Keratinocyte (primary cell): ENCODE results near the gene DIS3L2. TPM values are rescaled to one million over a fixed set of nuclear protein-coding genes. Genes with fewer than 3 reads are reported as not detected.

ENCODE experiments used
- DNase-seq: peaks from one replicate; pipeline ENCODE4 v3.0.0-alpha.2; 2011; ENCODE audit warnings: low read depth, missing footprints, low spot score
- FAIRE-seq: peaks from 2 replicates; lab custom pipeline; 2011; peaks lifted over from hg19 to GRCh38; lab: Jason Lieb, UNC
- H2AFZ ChIP-seq: 2 replicates; pipeline ENCODE4 v1.6.0; 2012; ENCODE audit warnings: low read length, control low read depth, inconsistent platforms; ENCODE audit not compliant: control insufficient read depth
- H3K27ac ChIP-seq: 2 replicates; pipeline ENCODE4 v1.5.1; 2011; ENCODE audit warnings: low read length; ENCODE audit not compliant: control insufficient read depth, insufficient read depth
- H3K27me3 ChIP-seq: 3 replicates; pipeline ENCODE4 v1.6.0; 2011; ENCODE audit warnings: low read length; ENCODE audit not compliant: control insufficient read depth, insufficient read depth; ENCODE audit errors: extremely low read depth
- H3K36me3 ChIP-seq, 2 experiments: 2 replicates in 1 of 2; 3 replicates in 1 of 2; pipeline ENCODE4 v1.5.1; 2011; ENCODE audit warnings: low read length in 2 of 2, mild to moderate bottlenecking in 1 of 2; ENCODE audit not compliant: control insufficient read depth in 2 of 2, insufficient read depth in 2 of 2; ENCODE audit errors: extremely low read depth in 1 of 2
- H3K4me1 ChIP-seq: 3 replicates; pipeline ENCODE4 v1.5.1; 2011; ENCODE audit warnings: low read length; ENCODE audit not compliant: control insufficient read depth, insufficient read depth; ENCODE audit errors: extremely low read depth
- H3K4me2 ChIP-seq: 3 replicates; pipeline ENCODE4 v1.6.0; 2011; ENCODE audit warnings: low read depth, low read length; ENCODE audit not compliant: control insufficient read depth, insufficient read depth; ENCODE audit errors: extremely low read depth
- H3K4me3 ChIP-seq, 3 experiments: fragments of 200-600 bp in 1 of 3; sonication (generic) in 1 of 3; 2 replicates in 2 of 3; 3 replicates in 1 of 3; pipeline ENCODE4 v1.5.1; 2011 to 2016; ENCODE audit warnings: low read length in 3 of 3, mild to moderate bottlenecking in 3 of 3, control low read depth in 2 of 3, inconsistent platforms in 1 of 3, low read depth in 1 of 3, mixed read lengths in 1 of 3, mixed run types in 1 of 3, moderate library complexity in 1 of 3; ENCODE audit not compliant: control insufficient read depth in 2 of 3, insufficient read depth in 2 of 3; ENCODE audit errors: extremely low read depth in 1 of 3
- H3K79me2 ChIP-seq: 2 replicates; pipeline ENCODE4 v1.6.0; 2012; ENCODE audit warnings: low read length; ENCODE audit not compliant: control insufficient read depth, insufficient read depth
- H3K9ac ChIP-seq: 3 replicates; pipeline ENCODE4 v1.6.0; 2011; ENCODE audit warnings: low read length; ENCODE audit not compliant: control insufficient read depth, insufficient read depth; ENCODE audit errors: extremely low read depth
- H3K9me1 ChIP-seq: 3 replicates; pipeline ENCODE4 v1.6.0; 2011; ENCODE audit warnings: low read length; ENCODE audit not compliant: control insufficient read depth, insufficient read depth; ENCODE audit errors: extremely low read depth
- H3K9me3 ChIP-seq: 2 replicates; pipeline ENCODE4 v1.5.1; 2012; ENCODE audit warnings: low read depth, low read length; ENCODE audit not compliant: control insufficient read depth
- H4K20me1 ChIP-seq: 3 replicates; pipeline ENCODE4 v1.6.0; 2011; ENCODE audit warnings: low read length; ENCODE audit not compliant: control insufficient read depth, insufficient read depth; ENCODE audit errors: extremely low read depth
- EZH2 ChIP-seq: IDR thresholded peaks from one replicate; pipeline ENCODE4 v1.6.1; 2012; ENCODE audit warnings: inconsistent platforms, mild to moderate bottlenecking, low read length, moderate library complexity
- dilution Hi-C: fragments of 300-500 bp; cut with MboI; formaldehyde crosslinking; loops from one replicate; pipeline ENCODE4 v1.7.0; 2020; ENCODE audit warnings: low sequenced_read_pairs; ENCODE audit not compliant: extremely low pct_ligation_motif_present
- polyA plus RNA-seq, 5 experiments: library from polyadenylated mRNA; depleted of rRNA in 3 of 5; stranded (reverse) in 3 of 5; stranded (forward) in 1 of 5; unstranded in 1 of 5; fragments of >200 nt; gene quantifications; 1 replicate in 1 of 5; 2 replicates in 3 of 5; 3 replicates in 1 of 5; pipeline versions ENCODE4 v1.2.1 to v1.2.3, GENCODE V29; 2011 to 2012; ENCODE audit warnings: missing spikeins in 2 of 5, low read depth in 1 of 5, low replicate concordance in 1 of 5
- TF ChIP-seq, protein P1 (sequence below), 3 experiments: IDR thresholded peaks in 1 of 3; conservative IDR thresholded peaks in 1 of 3; optimal IDR thresholded peaks in 1 of 3; 2 replicates in 2 of 3; 3 replicates in 1 of 3; pipeline versions ENCODE3 to v1.5.1; 2011; ENCODE audit warnings: low read length in 3 of 3, mild to moderate bottlenecking in 3 of 3, moderate library complexity in 2 of 3, control low read depth in 1 of 3, inconsistent platforms in 1 of 3; ENCODE audit not compliant: insufficient read depth in 2 of 3; ENCODE audit errors: extremely low read depth in 1 of 3

DIS3L2 gene
- polyA plus RNA-seq, 1 donor (not counting 4 experiments of a cell fraction or from before 2014, with no cell fraction given): 8.6 TPM

DNA sequence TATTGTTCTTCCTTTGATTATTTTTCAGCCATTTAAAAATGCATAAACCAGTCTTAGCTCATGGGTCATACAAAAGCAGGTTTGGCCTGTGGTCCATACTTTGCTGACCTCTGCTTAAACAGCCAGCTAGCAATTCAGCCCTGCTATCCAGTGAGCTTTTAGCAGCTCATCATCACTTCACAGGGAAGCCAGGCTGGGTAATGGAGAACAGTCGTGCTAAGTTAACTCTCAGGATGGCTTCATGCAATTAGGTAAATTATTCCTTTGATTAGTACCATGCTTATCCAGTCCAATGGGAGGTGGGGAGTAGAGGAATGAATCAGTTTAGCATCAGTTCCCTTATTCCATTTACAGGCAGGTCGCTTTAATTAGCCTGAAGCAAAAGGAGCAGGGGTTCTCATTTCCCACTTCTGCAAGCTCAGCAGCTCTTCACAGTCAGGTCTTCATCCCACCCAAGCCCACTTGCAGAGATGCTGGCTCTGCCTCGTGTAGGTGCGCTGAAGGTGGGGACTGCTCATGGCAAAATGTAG, 307.2 kb downstream of the DIS3L2 start:
- Histone ChIP-seq H3K4me1 (no peaks in the 10 kb centered on the region), H3K4me3 (no peak overlapping the region), H3K27ac (no peak overlapping the region), H3K79me2 (no peaks in the 10 kb centered on the region), H3K36me3 (peaks cover 0 to 5% of the 10 kb centered on the region in 2 experiments), H3K4me2 (no peak overlapping the region), H3K9ac (no peak overlapping the region), H3K9me1 (no peaks in the 10 kb centered on the region), H3K27me3 (no peaks in the 10 kb centered on the region), H3K9me3 (no peaks in the 10 kb centered on the region), H4K20me1 (no peaks in the 10 kb centered on the region), H2AFZ (no peak overlapping the region)
- dilution Hi-C loops: no loop called here
- no peak for DNase-seq
- no peak for TF ChIP-seq EZH2
- TF ChIP-seq, protein P1, sequence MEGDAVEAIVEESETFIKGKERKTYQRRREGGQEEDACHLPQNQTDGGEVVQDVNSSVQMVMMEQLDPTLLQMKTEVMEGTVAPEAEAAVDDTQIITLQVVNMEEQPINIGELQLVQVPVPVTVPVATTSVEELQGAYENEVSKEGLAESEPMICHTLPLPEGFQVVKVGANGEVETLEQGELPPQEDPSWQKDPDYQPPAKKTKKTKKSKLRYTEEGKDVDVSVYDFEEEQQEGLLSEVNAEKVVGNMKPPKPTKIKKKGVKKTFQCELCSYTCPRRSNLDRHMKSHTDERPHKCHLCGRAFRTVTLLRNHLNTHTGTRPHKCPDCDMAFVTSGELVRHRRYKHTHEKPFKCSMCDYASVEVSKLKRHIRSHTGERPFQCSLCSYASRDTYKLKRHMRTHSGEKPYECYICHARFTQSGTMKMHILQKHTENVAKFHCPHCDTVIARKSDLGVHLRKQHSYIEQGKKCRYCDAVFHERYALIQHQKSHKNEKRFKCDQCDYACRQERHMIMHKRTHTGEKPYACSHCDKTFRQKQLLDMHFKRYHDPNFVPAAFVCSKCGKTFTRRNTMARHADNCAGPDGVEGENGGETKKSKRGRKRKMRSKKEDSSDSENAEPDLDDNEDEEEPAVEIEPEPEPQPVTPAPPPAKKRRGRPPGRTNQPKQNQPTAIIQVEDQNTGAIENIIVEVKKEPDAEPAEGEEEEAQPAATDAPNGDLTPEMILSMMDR (optimal IDR thresholded peaks at IDR 0.05 in 1 of 3, IDR thresholded peaks at IDR 0.05 in 1 of 3, conservative IDR thresholded peaks at IDR 0.05 in 1 of 3; ENCODE audit: extremely low read depth in 1 of 3, insufficient read depth in 2 of 3, low read length in 3 of 3): no peak
- no peak for FAIRE-seq

DNA sequence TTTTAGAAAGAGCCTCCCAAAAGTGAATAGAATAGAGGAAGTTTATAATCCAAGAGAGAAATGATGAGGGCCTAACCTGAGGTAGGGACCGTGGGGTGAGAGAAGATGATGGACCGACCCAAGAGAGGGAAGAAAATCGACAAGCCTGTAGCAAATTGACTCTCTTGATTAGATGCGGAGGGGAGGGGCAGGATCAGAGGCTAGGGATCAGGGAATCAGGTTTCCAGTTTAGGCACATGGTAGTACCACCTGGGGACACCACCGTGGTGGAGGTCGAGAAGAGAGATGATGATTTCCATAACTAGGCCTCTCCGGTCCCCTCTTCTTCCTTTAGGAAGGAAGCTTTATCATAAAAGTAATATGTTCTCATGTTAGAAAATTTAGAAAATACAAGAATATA, 308.4 kb downstream of the DIS3L2 start:
- H3K4me1 ChIP-seq: no peaks in the 10 kb centered on the region
- no peaks in the 10 kb centered on the region for H3K9me3 ChIP-seq
- H3K9ac ChIP-seq: no peak overlapping the region
- DNase-seq (no peak), FAIRE-seq (no peak)
- no peak overlapping the region for H3K4me2 ChIP-seq
- H3K79me2 ChIP-seq: no peaks in the 10 kb centered on the region
- peaks cover 1 to 5% of the 10 kb centered on the region in 2 experiments for H3K36me3 ChIP-seq
- no peaks in the 10 kb centered on the region for H3K27me3 ChIP-seq
- TF ChIP-seq, protein P1 (optimal IDR thresholded peaks at IDR 0.05 in 1 of 3, IDR thresholded peaks at IDR 0.05 in 1 of 3, conservative IDR thresholded peaks at IDR 0.05 in 1 of 3; ENCODE audit: extremely low read depth in 1 of 3, insufficient read depth in 2 of 3, low read length in 3 of 3): no peak
- no peak for TF ChIP-seq EZH2
- H3K4me3 ChIP-seq: no peak overlapping the region
- no peak overlapping the region for H2AFZ ChIP-seq
- dilution Hi-C loops: no loop called here
- H3K9me1 ChIP-seq: no peaks in the 10 kb centered on the region
- H4K20me1 ChIP-seq: no peaks in the 10 kb centered on the region
- H3K27ac ChIP-seq: no peak overlapping the region
